T-helper 9 cell (primary cell): ENCODE data around the gene MAGOH.
A peak's percentile ranks its signal among the peaks of the same experiment; 100 is the strongest.

ENCODE experiments used
- DNase-seq: peaks from one replicate; pipeline ENCODE4 v3.0.0-alpha.2; 2020

Gene MAGOH

DNA sequence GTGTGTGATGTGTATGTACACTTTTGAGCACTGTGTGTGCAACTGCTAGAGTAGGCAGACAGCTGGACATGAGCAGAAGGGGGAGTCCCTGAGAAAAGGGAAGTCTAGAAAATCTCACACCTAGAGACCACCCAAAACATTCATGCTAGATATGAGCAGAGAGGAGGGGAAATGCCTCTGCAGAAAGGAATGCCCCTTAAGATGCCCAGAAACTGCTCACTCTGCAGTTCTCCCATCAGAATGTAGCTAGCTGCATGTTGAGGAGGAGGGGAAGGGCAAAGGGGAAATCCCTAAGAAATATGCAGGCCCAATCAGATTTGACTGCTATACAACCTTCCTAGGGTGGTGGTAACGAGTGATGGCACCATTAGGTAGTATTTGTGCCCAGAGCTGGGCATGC lies 31.8 kb upstream of the MAGOH start:
- DNase-seq = no peak

GRCh38 chr1:53267761-53268160 lies 29.4 kb upstream of the MAGOH start:
- no peak for DNase-seq

DNA sequence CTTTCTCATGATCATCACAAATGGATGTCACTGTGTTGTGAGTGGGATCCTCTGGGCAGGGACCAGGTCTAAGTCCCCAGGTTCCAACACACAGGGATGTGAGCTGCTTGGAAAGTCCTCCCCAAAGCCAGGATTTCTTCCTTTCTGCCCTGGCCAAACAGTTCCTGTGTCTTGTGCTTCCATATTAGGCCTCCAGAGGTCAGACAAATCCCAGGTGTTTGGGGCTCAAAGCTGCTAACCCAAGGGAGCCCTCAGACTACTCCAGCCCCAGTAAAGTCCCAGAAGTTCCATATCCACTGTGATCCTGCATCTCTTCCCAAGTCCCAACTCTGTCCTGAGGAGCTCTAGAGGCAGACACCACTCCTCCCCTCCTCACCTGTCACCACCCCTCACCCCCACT lies 27.7 kb upstream of the MAGOH start:
- no peak for DNase-seq

- DNase-seq = no peak
Measured at GRCh38 chr1:53265581-53265980, 27.3 kb upstream of the MAGOH start.

DNA sequence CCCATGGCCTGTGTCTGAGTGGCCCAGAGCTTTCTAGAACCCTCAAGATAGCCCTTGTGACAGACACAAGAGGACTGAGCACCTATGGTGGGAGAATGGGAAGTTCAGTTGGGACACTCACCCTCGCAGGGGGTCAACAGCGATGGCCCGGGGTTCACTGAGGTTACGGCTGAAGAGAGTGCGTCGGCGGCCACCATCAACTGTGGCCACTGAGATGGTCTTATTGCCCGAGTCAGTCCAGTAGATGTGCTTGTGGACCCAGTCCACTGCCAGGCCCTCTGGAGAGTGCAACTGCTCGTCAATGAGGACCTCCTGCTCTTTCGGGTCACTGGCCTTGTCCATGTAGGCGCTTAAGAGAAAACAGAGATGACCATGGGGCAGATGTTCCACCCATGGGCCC lies 25.7 kb upstream of the MAGOH start:
- no peak for DNase-seq

DNA sequence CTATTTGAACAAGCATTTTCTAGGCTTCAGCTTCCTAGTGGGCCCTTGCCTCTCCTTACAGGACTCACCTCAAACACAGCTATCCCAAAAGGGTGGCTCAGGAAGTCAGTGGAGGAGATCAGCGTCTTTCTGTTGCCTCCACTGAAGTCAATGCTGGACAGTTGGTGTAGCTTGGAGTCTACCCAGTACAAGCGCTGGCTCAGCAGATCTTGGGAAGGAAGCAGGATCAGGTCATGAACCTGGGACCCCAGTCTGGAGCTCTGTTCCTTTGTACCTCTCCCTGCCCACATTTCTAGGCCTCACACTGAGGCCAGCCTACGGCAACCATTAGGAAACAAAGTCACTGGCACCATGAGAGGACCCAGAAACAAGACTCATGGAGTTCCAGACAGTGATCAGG lies 23.7 kb upstream of the MAGOH start:
- DNase-seq = no peak

DNA sequence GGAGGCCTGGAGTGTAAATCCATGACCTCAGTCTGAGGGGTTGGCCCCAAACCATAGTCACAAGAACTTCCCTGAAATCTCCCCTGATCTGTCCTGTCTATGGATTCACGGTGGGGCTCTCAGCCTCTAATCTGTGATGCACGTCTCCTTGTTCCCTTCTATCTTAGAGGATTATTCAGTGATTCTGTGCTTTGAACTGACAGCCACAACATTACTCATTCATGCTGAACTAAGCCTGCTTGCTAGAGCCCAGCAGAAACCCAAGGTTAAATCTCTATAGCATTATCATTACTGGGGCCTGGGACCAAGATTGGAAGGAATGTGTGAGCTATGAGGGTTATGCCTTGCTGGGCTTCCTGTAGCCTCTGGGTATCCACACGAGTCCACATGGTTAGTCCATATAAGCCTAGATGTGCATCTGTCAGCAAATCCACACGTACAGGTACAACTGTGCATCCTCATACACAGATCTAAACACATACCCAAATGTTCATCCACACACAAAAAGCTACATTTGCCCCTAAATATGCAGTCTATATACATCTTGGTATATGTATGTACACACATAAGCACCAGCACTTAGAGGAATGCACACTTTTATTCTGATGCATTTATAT lies 22.4 kb upstream of the MAGOH start:
- DNase-seq = no peak

DNA sequence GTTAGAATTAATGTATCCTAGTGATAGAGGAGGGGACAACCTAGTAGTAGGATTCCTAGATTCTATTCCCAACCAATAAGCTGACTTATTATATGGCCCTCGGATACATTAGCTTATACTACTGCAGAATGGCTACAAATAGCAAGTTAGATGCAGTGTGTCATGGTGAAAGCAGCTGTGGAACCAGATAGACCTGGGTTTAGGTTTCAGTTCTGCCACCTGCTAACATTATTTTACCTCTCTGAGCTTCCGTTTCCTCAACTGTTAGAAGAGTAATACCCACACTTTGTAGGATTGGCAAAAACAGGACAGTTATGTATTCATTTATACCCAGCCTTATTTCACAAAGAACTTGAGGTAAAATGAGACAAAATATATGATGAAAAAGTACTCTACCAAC lies 21.6 kb upstream of the MAGOH start:
- no peak for DNase-seq

GRCh38 chr1:53258216-53258615 lies 19.9 kb upstream of the MAGOH start:
- DNase-seq = no peak

DNA sequence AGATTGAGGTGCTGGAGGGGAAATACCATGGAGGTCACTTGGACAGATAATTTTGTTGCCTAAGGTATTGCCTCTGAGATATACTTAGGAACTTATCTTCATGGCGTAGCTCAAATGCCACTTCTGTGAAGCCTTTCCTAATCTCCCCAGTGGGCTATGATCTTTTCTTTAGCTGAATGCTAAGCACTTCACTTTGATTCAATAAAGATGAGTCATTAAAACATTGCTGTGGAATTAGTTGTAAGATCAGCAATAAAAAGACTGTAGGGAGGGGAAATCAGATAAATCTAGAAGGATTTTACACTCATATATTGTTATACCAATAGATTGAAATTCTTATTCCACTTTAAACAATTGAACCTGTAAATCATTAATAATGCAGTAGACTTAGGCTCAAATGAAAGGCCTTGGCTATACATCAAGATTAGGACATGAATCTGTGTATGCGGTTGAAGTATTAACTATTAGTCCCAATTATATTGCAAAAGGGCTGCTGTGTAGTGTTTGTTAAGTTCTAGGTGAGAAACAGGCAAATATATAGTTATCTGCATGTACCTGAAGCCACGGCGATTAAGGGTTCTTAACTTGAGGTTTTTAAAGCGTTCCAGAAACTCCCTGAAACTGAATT lies 19.2 kb upstream of the MAGOH start:
- no peak for DNase-seq

- no peak for DNase-seq
Measured at GRCh38 chr1:53256511-53257453, 18.5 kb upstream of the MAGOH start.

DNA sequence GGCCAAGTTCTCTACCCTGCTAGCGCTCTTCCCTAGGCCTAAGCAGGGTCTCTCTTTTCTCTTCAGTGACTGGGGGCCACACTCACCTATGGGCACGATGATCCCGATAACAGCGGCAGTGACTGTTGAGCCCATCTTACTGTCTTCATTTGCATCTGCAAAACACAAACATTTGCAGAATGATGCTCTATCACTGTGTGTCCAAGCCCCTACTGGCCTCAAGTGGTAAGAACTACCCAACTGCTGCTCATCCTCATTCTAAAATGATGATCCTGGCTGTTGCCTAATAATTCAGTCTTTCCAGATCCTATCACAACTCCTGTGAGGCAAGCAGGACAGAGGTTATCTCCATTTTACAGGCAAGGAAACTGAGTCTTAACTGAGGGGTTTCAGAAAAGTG lies 16.7 kb upstream of the MAGOH start:
- DNase-seq = no peak

GRCh38 chr1:53254011-53254640 lies 15.8 kb upstream of the MAGOH start:
- DNase-seq = no peak

DNA sequence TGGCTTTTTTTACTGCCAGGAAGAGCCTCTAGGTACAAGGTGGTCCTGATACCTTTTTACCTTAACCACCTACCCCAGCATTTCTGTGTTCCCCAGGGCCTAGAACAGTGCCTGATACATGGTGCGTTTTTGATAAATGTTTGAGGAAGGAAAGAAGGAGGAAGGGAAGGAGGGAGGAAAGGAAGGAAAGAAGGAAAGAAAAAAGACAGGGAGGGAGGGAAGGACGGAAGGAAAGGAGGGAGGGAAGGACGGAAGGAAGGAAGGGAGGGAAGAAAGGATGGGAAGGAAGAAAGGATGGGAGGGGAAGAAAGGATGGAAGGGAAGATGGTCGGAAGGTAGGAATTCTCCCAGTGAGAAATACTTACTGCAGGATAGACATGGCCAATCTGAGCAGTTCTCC lies 12.0 kb upstream of the MAGOH start:
- no peak for DNase-seq

DNA sequence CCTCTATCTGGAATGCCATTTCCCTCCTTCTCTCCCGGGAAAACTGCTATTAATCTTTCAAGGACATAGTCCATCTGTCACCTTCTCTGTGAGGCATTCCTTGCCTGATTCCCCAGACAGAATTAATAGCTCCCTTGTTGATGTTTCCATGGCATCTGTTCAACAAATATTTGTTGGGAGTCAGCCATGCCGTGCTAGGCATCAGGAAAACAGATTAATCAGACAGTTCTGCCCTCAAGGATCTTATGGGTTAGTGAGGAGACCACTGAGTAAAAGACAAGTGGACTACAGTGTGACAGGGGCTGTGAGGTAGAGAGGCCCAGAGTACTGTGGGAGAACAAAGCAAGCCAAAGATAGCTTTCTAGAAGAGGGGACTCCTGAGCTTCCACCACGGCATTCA lies 11.4 kb upstream of the MAGOH start:
- DNase-seq = no peak

DNA sequence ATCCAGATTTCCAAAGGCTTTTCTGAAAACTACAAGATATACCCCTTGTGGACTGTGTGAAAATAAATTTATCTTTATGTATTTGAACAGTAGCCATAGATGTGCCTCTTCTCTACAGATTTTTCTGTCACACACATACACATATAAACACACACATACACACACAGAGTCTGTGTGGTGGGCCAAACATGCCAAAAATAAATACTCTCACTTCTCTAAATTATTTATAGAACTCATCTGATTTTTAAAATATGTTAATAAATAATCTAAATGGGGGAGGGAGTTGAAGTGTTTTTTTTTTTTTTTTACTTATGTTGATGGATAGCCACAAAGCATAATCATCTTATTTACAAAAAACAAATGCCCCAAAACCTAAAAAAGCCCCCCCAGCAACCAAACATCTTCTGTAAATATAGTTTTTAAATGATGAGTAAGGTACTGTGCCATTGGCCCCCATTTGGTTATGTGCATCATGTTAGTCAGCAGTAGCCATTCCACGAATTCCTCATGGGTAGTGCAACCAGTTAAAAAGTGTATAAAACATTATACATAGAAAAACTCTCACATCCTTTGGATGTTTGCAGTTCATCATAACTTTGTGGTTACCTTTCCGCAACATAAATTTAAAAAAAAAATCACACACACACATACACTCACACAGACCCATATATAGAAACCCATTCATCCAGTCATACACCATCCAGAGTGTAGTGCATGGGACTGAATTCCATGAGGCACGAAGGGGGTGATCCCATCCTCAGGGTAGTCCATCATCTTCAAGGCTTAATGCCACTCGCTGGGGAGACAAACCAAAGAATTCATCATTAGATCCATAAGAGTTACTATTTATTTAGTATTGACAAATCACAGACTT lies 8.2 kb upstream of the MAGOH start:
- no peak for DNase-seq

DNA sequence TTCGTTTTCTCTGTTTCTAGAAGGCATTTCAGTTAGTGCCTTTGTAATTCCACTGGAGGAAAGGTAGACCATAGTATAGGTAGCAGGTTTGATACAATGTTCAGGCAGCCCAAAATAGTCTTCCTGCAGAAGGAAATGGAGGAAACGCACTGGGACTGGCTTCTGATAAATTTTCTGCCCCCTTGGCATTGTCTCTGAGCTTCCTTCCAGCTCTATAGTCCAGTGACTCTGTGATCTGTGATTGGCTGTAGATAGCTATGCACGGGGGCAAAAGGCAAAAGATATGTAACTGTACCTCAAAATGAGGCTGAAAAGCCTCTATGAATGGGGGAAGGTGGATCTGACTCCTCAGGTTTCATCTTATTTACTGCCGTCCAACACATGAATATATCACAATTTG lies 5.8 kb upstream of the MAGOH start:
- DNase-seq = no peak

DNA sequence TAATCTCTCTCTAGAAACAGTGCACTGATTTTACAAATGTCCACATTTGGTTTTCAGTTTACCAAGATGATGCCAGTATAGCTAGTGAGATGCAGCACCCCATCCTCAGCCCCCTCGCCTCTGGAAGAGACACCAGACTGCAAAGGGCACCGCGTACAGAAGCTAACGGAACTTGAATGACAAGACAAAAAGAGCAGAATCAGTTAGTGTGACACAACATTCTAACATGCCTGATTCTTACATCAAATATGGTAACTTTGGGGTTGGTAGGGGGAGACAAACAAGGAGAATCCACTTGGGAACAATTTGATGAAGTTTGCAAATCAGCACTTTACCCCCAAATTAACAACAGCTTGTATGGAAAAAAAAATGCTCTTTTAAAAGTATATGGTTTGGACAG lies 4.1 kb upstream of the MAGOH start:
- no peak for DNase-seq

- DNase-seq = no peak
Measured at GRCh38 chr1:53241828-53242227, 3.5 kb upstream of the MAGOH start.

GRCh38 chr1:53237638-53238037 lies 680 bp downstream of the MAGOH start:
- DNase-seq = no peak

DNA sequence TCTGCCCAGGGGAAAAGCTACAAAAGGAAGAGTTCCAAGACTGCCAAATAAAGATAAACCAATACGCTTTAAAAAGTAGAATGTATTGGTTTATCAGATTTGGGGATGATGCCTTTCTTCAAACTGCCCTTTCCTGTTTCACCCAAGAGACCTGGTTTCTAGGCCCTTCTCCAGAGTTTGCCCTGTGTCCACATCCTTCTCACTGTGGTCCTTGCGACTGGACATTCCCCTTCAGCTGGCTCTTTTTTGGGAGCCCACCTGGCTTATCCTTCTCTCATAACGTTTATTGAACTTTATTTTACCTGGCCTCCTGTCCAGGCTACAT lies 17.4 kb downstream of the MAGOH start:
- no peak for DNase-seq

GRCh38 chr1:53220171-53220961 lies 18.0 kb downstream of the MAGOH start, which contains the start of gene CZIB:
TSS of gene CZIB (minus strand) at chr1:53220634. CDS start at chr1:53220575, 59 bp downstream.
- DNase-seq = peak; percentile 88
